Vagina (tissue), 2 donors: Measurements from ENCODE around the gene PRX.

Experiments used
- CTCF ChIP-seq, 3 experiments: fragments of 450-650 bp in 2 of 3; fragments of 200-600 bp in 1 of 3; sonication (generic) in 1 of 3; IDR thresholded peaks; one replicate each; pipeline ENCODE4 v1.5.1; 2017 to 2019; ENCODE audit warnings: antibody characterized with exemption in 3 of 3, mild to moderate bottlenecking in 2 of 3, moderate library complexity in 2 of 3
- POLR2A ChIP-seq, 2 donors: fragments of 450-650 bp; IDR thresholded peaks; one replicate each; pipeline ENCODE4 v1.6.1; 2017; ENCODE audit warnings: antibody characterized with exemption in 2 of 2, mild to moderate bottlenecking in 2 of 2, moderate library complexity in 2 of 2
- POLR2AphosphoS5 ChIP-seq, 2 donors: sonication (generic); formaldehyde crosslinking; IDR thresholded peaks; one replicate each; pipeline ENCODE4 v1.9.0; 2017; ENCODE audit warnings: antibody characterized with exemption in 2 of 2, mild to moderate bottlenecking in 2 of 2, low read depth in 1 of 2; ENCODE audit not compliant: insufficient read depth in 1 of 2

- TF ChIP-seq CTCF (IDR thresholded peaks at IDR 0.05) (no peak), POLR2A (IDR thresholded peaks at IDR 0.05) (no peak), POLR2AphosphoS5 (IDR thresholded peaks at IDR 0.05; ENCODE audit: insufficient read depth in 1 of 2, low read depth in 1 of 2) (no peak)
These were observed 48.6 kb upstream of the PRX start for GRCh38 chr19:40461669-40462221.
